ENCODE results near the gene NRDE2. TPM values are rescaled to one million over a fixed set of nuclear protein-coding genes. Genes with fewer than 3 reads are reported as not detected.
"Not testable (repeated sequence)": the region's sequence is repeated elsewhere in the genome, so short reads cannot be mapped to it uniquely, and the experiment has no call there.

NRDE2 gene
- total RNA-seq, 4 donors from 2014 or later = 7.5 to 18.3 (median 10.2) TPM

DNA sequence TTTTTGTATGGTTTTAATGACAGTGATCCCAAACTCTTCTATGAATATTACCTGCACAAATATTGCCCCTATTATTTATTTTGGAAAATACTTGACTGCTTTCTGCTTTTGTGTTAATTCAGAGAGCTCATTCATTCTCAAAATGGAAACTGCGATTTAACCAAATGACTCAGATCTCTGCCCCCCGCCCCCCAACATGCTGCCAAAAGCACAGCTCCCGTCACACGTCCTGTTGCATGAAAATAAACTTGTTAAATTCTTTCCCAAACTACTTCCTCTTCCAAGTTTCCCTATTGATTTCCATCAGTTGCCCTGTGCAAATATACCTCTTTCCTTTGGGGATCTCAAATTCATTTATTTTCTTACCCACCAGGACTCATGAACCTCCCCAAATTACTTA is 18.0 kb upstream of the NRDE2 start:
- no peak overlapping the region for H3K4me3 ChIP-seq (ENCODE audit: low read depth, poor library complexity, severe bottlenecking)
- intact Hi-C loops (cut with DNase I; ENCODE audit: low total_unique reads) = no loop called here
- 18 to 32% methylated on average over 4 of the region's 4 CpGs for WGBS, 2 donors
- TF ChIP-seq, protein P1, sequence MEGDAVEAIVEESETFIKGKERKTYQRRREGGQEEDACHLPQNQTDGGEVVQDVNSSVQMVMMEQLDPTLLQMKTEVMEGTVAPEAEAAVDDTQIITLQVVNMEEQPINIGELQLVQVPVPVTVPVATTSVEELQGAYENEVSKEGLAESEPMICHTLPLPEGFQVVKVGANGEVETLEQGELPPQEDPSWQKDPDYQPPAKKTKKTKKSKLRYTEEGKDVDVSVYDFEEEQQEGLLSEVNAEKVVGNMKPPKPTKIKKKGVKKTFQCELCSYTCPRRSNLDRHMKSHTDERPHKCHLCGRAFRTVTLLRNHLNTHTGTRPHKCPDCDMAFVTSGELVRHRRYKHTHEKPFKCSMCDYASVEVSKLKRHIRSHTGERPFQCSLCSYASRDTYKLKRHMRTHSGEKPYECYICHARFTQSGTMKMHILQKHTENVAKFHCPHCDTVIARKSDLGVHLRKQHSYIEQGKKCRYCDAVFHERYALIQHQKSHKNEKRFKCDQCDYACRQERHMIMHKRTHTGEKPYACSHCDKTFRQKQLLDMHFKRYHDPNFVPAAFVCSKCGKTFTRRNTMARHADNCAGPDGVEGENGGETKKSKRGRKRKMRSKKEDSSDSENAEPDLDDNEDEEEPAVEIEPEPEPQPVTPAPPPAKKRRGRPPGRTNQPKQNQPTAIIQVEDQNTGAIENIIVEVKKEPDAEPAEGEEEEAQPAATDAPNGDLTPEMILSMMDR (IDR thresholded peaks at IDR 0.05) = no peak
- TF ChIP-seq POLR2A (IDR thresholded peaks at IDR 0.05) = no peak
- no peak for DNase-seq (ENCODE audit: low spot score in 2 of 2)

DNA sequence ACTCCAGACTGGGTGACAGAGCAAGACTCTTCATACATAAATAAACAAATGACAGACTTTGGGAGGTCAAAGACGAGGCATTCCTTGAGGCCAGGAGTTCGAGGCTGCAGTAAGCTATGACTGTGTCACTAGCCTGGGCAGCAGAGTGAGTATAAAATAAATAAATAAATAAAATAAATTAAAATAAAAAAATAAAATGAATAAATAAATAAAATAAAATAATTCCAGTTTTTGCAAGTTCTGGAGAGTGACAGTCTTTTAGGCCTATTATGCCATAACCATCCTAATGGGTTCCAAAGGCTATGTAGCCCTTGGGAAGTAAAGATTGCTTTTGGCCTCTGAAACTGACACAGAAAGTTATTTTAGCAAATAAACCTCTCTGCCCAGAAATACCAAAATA is 16.5 kb upstream of the NRDE2 start:
- DNase-seq (ENCODE audit: low spot score in 2 of 2) = no peak
- TF ChIP-seq POLR2A (IDR thresholded peaks at IDR 0.05) = no peak
- intact Hi-C loops (cut with DNase I; ENCODE audit: low total_unique reads) = no loop called here
- H3K4me3 ChIP-seq (ENCODE audit: low read depth, poor library complexity, severe bottlenecking) = no peak overlapping the region
- 96 to 97% methylated on average over 2 of the region's 2 CpGs for WGBS, 2 donors

DNA sequence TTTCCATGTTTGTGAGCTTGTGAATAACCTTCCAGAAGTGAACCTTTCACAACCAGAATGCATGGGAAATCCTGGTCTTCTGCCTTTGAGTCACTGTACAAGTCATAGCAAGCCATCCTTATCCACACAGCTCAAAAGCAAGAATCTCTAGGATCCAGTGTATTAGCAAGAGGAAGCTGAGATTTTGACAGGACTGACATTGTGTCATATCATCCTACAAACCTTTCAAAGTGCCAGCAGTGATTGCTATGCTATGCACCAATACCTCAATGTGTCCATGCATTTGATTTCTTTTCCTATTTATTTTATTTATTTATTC is 13.5 kb upstream of the NRDE2 start:
- intact Hi-C loops (cut with DNase I; ENCODE audit: low total_unique reads) = no loop called here
- TF ChIP-seq, protein P1 (IDR thresholded peaks at IDR 0.05) = no peak
- TF ChIP-seq POLR2A (IDR thresholded peaks at IDR 0.05) = no peak
- DNase-seq (ENCODE audit: low spot score in 2 of 2) = no peak
- H3K4me3 ChIP-seq (ENCODE audit: low read depth, poor library complexity, severe bottlenecking) = no peak overlapping the region

DNA sequence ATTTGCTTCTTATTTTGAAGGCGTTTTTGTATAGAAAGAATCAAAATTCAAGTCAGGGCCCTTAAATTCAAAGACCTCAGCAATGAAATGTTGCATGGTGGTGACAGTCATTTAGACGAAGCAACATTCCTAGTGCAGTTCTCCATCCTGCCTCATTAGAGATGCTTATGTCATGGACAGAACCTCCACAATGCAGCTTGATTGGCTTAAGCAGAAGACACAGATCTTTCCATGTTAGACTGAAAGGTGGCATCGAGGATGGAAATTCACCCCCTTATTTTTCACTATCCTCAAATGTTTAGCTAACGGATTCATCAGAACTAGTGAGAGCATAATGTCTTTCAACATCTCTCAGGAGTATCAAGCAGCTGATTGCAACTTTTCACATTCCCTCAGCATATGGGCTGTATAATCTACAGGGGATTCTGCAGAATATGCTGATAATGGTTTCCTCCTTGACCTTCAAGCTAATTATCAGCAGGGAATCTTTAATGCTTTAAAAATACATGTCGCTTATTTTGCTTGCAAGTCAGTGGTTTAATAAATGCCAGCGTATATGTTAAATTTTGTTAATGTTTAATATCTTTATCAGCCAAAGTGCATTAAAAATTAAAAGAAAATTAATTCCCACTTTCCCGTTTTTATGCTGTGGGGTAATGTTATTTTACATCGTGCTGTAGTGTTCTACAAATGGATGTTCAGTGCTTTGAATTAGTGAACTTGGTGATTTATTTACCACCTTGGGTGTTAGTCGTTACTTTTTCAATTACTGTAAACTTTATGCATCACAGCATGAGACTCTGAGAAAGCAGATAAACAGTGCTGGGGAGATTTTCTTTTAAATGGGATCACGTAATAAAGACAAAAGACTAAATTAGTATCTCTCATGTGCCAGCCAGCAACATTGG is 12.8 kb upstream of the NRDE2 start:
- TF ChIP-seq POLR2A (IDR thresholded peaks at IDR 0.05) = no peak
- TF ChIP-seq, protein P1 (IDR thresholded peaks at IDR 0.05) = no peak
- no peak overlapping the region for H3K4me3 ChIP-seq (ENCODE audit: low read depth, poor library complexity, severe bottlenecking)
- 63 to 69% methylated on average over 10 of the region's 10 CpGs for WGBS, 2 donors
- no peak for DNase-seq (ENCODE audit: low spot score in 2 of 2)
- intact Hi-C loops (cut with DNase I; ENCODE audit: low total_unique reads) = no loop called here

DNA sequence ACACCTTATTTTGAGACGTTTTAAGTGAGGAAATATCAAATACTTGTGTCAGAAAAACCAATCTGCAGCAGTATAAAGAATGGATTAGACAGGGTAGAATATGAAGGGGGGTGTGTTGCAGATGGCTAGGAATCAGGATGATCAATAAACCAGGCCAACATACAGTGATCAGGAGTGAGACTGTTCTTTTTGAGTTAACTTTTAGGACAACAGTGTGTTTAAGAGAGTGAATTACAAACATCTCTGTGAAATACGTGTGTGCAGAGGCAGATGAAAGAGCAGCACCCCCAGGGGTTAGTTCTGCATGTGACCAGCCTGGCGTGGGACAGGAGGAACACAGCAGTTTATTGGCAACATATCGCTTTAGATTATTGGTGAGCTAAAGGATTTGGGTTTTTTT is 10.6 kb upstream of the NRDE2 start:
- intact Hi-C loops (cut with DNase I; ENCODE audit: low total_unique reads) = no loop called here
- TF ChIP-seq POLR2A (IDR thresholded peaks at IDR 0.05) = no peak
- TF ChIP-seq, protein P1 (IDR thresholded peaks at IDR 0.05) = no peak
- WGBS, 2 donors = 37 to 38% methylated on average over 4 of the region's 4 CpGs
- no peak overlapping the region for H3K4me3 ChIP-seq (ENCODE audit: low read depth, poor library complexity, severe bottlenecking)
- no peak for DNase-seq (ENCODE audit: low spot score in 2 of 2)

DNA sequence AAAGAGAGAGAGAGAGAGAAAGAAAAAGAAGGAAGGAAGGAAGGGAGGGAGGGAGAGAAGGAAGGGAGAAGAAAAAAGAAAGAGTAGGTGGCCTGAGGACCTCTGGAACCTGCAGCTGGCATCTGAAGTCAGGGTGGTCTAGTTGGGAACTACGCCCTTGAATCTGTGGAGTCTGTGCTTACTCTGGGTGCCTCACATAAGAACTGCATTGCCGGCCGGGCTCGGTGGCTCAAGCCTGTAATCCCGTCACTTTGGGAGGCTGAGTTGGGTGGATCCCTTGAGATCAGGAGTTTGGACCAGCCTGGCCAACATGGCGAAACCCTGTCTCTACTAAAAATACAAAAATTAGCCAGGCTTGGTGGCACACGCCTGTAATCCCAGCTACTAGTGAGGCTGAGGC is 10.0 kb upstream of the NRDE2 start:
- no peak for DNase-seq (ENCODE audit: low spot score in 2 of 2)
- TF ChIP-seq, protein P1 (IDR thresholded peaks at IDR 0.05) = no peak
- no peak for TF ChIP-seq POLR2A (IDR thresholded peaks at IDR 0.05)
- 71 to 79% methylated on average over 6 to 7 of the region's 7 CpGs for WGBS, 2 donors
- intact Hi-C loops (cut with DNase I; ENCODE audit: low total_unique reads) = no loop called here
- no peak overlapping the region for H3K4me3 ChIP-seq (ENCODE audit: low read depth, poor library complexity, severe bottlenecking)

DNA sequence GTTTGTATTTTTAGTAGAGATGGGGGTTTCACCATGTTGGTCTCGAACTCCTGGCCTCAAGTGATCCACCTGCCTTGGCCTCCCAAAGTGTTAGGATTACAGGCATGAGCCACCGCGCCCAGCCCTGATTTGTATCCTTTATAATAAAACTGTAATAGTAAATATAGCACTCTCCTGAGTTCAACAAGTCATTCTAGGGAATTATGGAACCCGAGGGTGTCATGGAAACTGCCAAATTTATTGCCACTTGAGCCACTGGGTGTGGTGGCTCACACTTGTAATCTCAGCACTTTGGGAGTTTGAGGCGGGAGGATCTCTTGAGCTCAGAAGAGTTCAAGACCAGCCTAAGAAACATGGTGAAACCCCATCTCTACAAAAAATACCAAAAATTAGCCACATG is 9.5 kb upstream of the NRDE2 start:
- intact Hi-C loops (cut with DNase I; ENCODE audit: low total_unique reads); DNase-seq (ENCODE audit: low spot score in 2 of 2): not testable (repeated sequence)
- WGBS, 2 donors = 84 to 86% methylated on average over 5 of the region's 5 CpGs

More for the DNA sequence above, 9.5 kb upstream of the NRDE2 start:
- H3K4me3 ChIP-seq (ENCODE audit: low read depth, poor library complexity, severe bottlenecking) = not testable (repeated sequence)
